Osteoblast (primary cell): ENCODE measurements around the gene NPHS1. TPM values are rescaled to one million over a fixed set of nuclear protein-coding genes. Genes with fewer than 3 reads are reported as not detected.

Source experiments
- DNase-seq: peaks from one replicate; pipeline ENCODE4 v3.0.0; 2011; ENCODE audit warnings: low spot score, mixed read lengths; ENCODE audit not compliant: insufficient read length; ENCODE audit errors: missing footprints
- H2AFZ ChIP-seq: 2 replicates; pipeline ENCODE4 v1.6.0; 2011; ENCODE audit warnings: mild to moderate bottlenecking, low read length
- H3K27ac ChIP-seq: 2 replicates; pipeline ENCODE4 v1.5.1; 2011; ENCODE audit warnings: mild to moderate bottlenecking, low read depth, low read length, moderate library complexity
- H3K27me3 ChIP-seq: 2 replicates; pipeline ENCODE4 v1.6.0; 2012; ENCODE audit warnings: mild to moderate bottlenecking, control low read depth, inconsistent platforms, low read length, moderate library complexity; ENCODE audit not compliant: insufficient read depth
- H3K36me3 ChIP-seq: 2 replicates; pipeline ENCODE4 v1.5.1; 2011; ENCODE audit warnings: mild to moderate bottlenecking, low read length, control low read depth, moderate library complexity; ENCODE audit not compliant: insufficient read depth
- H3K4me1 ChIP-seq: 2 replicates; pipeline ENCODE4 v1.5.1; 2011; ENCODE audit warnings: mild to moderate bottlenecking, low read length, control low read depth, moderate library complexity; ENCODE audit not compliant: insufficient read depth
- H3K4me2 ChIP-seq: 2 replicates; pipeline ENCODE4 v1.6.0; 2011; ENCODE audit warnings: mild to moderate bottlenecking, low read length; ENCODE audit not compliant: insufficient read depth
- H3K4me3 ChIP-seq: fragments of 200-600 bp; sonication (generic); 3 replicates; pipeline ENCODE4 v1.5.1; 2012; ENCODE audit warnings: mild to moderate bottlenecking, low read length, inconsistent platforms; ENCODE audit not compliant: insufficient read depth
- H3K79me2 ChIP-seq: 2 replicates; pipeline ENCODE4 v1.6.0; 2012; ENCODE audit warnings: mild to moderate bottlenecking, low read length, control low read depth, inconsistent platforms; ENCODE audit not compliant: insufficient read depth
- H3K9me3 ChIP-seq: 2 replicates; pipeline ENCODE4 v1.5.1; 2011; ENCODE audit warnings: low read depth, low read length, control low read depth
- H4K20me1 ChIP-seq: 2 replicates; pipeline ENCODE4 v1.6.0; 2012; ENCODE audit warnings: mild to moderate bottlenecking, low read length, control low read depth; ENCODE audit not compliant: insufficient read depth
- CTCF ChIP-seq: IDR thresholded peaks from 2 replicates; pipeline ENCODE4 v1.5.1; 2011; ENCODE audit warnings: mild to moderate bottlenecking, low read depth, low read length, moderate library complexity; ENCODE audit errors: extremely low read depth
- total RNA-seq: library from RNA; depleted of rRNA; stranded (reverse); fragments of >200 nt; gene quantifications from 2 replicates; pipeline ENCODE4 v1.2.3, GENCODE V29; 2012

Gene NPHS1
- total RNA-seq, 1 donor: not detected

- Histone ChIP-seq H3K27me3 (no peaks in the 10 kb centered on the region), H3K79me2 (no peaks in the 10 kb centered on the region), H3K4me1 (no peaks in the 10 kb centered on the region), H3K4me2 (no peak overlapping the region), H3K36me3 (peaks cover 41% of the 10 kb centered on the region), H3K9me3 (no peaks in the 10 kb centered on the region), H3K4me3 (no peak overlapping the region), H2AFZ (no peak overlapping the region), H3K27ac (no peak overlapping the region), H4K20me1 (no peaks in the 10 kb centered on the region)
- no peak for TF ChIP-seq CTCF
- peak; percentile 26 for DNase-seq
These were observed 36.1 kb upstream of the NPHS1 start for GRCh38 chr19:35888398-35888797.

GRCh38 chr19:35887197-35887596 lies 34.9 kb upstream of the NPHS1 start:
- DNase-seq: no peak
- Histone ChIP-seq H3K4me3 (no peak overlapping the region), H4K20me1 (no peaks in the 10 kb centered on the region), H2AFZ (no peak overlapping the region), H3K36me3 (peaks cover 35% of the 10 kb centered on the region), H3K4me2 (no peak overlapping the region), H3K27me3 (no peaks in the 10 kb centered on the region), H3K9me3 (no peaks in the 10 kb centered on the region), H3K27ac (no peak overlapping the region), H3K79me2 (no peaks in the 10 kb centered on the region), H3K4me1 (no peaks in the 10 kb centered on the region)
- no peak for TF ChIP-seq CTCF

GRCh38 chr19:35885904-35886303 lies 33.6 kb upstream of the NPHS1 start:
- TF ChIP-seq CTCF: no peak
- Histone ChIP-seq H3K9me3 (no peaks in the 10 kb centered on the region), H3K27ac (no peak overlapping the region), H3K36me3 (peaks cover 32% of the 10 kb centered on the region), H4K20me1 (peaks cover 2% of the 10 kb centered on the region), H3K27me3 (no peaks in the 10 kb centered on the region), H3K4me3 (no peak overlapping the region), H3K4me1 (no peaks in the 10 kb centered on the region), H2AFZ (no peak overlapping the region), H3K4me2 (no peak overlapping the region), H3K79me2 (no peaks in the 10 kb centered on the region)
- peak; percentile 87 for DNase-seq

- Histone ChIP-seq H3K4me2 (no peak overlapping the region), H3K4me3 (no peak overlapping the region), H3K79me2 (no peaks in the 10 kb centered on the region), H3K27me3 (no peaks in the 10 kb centered on the region), H3K9me3 (no peaks in the 10 kb centered on the region), H2AFZ (no peak overlapping the region), H3K36me3 (peaks cover 27% of the 10 kb centered on the region), H3K27ac (no peak overlapping the region), H4K20me1 (peaks cover 2% of the 10 kb centered on the region), H3K4me1 (no peaks in the 10 kb centered on the region)
- TF ChIP-seq CTCF: no peak
- no peak for DNase-seq
These were observed 33.0 kb upstream of the NPHS1 start for GRCh38 chr19:35885225-35885738.
